OCI-M2 (cell line): ENCODE measurements around the gene ZNF311.
A peak's percentile ranks its signal among the peaks of the same experiment; 100 is the strongest.
"Not testable (repeated sequence)": the region's sequence is repeated elsewhere in the genome, so short reads cannot be mapped to it uniquely, and the experiment has no call there.

ENCODE experiments used
- DNase-seq: peaks from one replicate; lab custom pipeline; 2025; ENCODE audit not compliant: unreplicated experiment; lab: John Stamatoyannopoulos, UW

Gene ZNF311

DNA sequence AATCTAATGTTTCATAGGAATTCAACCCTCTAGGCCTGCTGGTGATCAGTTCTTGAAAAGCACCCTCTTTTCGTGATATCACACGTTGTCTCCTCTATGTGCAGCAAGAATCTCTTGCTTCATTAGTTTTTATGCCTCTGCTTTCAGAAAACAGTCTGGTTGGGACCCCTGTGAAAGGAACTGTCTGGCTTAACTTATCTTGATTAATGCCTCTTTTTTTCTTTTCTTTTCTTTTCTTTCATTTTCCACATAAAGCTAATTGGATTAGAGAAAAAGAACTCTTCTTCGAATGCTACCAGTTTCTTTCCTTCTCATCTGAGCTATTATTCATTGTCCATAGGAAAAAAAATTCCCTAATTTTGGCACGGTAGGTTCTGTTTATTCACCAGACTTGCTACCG, 21.3 kb downstream of the ZNF311 start:
- DNase-seq, result no peak

DNA sequence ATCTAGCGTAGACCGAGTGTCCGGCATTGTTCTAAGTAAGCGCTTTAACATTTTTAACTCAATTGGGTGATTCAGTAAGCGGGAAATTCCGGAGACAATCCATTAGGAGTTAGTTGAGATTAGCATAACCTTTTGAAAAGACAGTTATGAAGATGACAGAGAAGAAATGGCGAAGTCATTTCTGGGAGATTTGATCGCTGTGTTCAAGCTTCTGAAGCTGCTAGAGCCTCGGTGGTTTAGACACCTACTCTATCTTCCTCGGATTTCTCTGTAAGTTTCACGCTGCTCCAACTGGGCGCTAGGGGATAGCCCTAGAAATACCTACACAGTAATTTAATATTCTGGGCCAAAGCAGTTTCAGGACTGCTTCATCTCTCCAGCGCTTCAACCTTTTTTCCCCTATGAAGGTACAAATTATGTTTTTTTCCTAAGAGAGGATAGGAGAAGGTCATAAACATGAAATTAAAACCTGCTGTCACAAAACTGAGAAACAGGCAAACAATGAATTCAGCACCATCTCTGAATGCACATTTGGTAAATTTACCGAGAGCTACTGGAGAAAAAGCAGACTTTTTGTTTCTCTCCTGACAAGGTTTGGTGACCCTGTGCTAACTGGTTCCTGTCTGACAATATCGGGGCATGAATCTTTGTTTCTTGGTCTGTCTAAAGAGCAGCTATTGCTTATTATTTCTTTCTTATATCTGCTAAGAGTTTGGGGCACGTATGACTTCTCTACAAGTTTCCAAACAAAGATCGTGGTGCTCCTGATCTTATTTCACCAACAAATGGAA, 22.4 kb downstream of the ZNF311 start:
- DNase-seq, result peak; percentile 65

DNA sequence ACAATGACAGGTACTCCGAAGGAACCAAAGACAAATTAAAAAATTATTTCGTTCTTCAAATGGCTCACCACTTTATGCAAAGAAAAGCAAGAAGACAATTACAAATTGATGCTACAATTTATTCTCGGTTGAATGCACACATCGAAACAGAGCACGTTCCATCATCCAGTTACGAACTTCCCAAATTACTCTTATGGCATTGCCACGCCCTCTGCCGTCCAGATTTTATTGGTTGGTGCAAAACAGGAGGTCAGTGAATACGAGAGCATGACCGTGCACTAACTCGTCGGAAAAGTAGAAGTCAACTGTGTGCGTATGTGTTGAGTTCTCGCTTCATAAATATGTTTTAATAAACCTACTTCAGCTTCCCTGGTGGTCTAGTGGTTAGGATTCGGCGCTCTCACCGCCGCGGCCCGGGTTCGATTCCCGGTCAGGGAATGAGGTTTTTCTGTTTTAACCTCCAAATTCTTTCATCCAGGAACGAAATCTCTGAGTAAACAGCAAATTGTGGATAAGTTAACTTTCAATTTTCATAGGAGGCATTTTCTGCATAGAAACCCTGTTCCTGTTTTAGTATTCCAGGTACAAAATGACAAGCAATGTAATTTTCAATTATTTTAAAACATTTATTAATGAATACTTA, 23.2 kb downstream of the ZNF311 start:
- peak; percentile 96 for DNase-seq

DNA sequence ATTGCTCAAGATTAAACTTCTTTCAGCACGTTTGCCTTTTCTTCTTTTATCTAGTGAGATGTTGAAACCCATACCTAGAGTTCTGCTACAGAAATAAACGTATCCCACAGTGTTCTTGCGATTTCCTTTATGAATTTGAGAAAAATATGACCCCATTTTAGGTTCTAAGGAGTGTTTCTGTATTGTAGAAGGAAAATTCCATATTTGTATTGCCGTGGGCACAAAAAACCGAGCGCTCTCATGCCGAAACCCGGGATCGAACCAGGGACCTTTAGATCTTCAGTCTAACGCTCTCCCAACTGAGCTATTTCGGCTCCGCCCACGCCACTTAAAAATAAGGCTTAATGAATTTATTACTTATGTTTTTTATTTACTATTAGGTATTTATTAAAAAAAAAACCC, 23.7 kb downstream of the ZNF311 start:
- peak; percentile 92 for DNase-seq

DNA sequence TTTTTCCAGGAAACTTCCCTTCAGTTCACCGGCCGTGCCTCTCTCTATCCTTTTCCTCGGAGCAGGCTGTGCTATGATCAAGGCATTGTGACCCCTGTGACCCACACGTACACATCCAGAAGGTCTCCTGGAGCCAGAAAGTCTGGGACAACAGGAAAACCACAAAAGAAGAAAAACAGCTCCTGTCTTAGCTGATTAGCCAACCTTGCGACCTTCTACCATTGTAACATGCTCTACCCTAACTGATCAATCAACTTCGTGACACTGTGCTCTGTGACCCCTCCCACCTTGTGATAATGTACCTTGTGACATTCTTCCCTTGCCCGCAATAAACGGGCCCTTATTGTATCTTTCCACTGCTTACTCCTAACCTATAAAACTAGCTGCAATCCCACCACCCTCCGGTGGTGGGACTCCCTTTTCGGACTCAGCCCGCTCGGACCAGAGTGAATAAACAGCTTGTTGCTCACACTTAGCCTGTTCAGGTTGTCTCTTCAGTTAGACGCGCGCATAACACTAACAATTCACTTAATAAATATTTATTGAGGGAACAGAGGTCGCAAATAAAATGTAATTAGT, 24.2 kb downstream of the ZNF311 start:
- DNase-seq, result peak; percentile 94

DNA sequence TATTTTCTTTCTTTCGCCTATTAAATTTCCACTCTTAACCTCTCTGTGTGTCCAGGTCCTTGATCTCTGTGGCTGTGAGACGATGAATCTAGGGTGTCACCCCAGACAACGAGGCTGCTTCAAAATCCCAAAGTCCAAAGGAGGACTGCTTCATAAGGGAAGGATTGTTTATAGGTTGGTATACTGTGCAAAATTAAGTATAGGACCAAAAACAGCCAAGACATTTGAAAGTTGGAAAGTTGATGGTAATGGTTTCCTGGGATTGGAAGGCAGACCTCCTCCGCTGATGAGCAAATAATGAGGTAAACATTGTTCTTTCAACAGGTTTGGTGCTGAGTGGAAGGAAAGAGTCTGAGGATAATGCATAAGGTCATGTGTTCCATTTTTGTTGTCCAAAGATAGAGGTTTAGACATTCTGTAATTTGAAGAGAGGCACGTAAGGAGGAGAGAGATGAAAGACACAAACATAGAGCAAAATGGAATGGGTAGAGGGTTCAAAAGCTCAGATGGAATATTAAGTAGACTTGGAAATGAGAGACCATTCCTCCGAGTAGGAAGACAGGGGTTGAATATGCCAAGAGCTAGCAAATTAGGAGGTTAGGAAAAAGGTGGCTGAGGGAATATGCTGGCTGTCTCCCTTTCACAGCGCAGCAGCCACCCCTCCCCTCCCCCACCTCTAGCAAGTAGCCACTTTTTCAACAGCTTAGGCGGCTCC, 24.8 kb downstream of the ZNF311 start:
- DNase-seq, result no peak

DNA sequence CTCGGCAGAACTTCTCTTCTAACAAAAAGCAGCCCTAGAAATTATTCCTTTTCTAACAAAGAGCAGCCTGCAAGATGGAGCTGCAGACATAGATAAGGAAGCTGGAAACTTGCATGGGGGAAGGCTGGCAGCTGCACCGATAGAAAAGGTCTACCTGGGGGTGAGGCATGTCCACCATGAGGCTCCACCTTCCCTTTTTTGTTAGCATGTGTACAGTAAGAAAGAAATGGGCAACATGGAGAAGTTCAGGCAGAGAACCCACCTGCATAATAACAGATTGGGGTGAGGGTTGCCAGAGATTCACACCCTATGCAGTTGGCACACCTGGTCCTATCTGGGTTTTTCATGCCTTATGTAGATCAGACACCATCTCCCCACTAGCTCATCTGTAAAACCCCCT, 25.4 kb downstream of the ZNF311 start:
- DNase-seq, result no peak

DNA sequence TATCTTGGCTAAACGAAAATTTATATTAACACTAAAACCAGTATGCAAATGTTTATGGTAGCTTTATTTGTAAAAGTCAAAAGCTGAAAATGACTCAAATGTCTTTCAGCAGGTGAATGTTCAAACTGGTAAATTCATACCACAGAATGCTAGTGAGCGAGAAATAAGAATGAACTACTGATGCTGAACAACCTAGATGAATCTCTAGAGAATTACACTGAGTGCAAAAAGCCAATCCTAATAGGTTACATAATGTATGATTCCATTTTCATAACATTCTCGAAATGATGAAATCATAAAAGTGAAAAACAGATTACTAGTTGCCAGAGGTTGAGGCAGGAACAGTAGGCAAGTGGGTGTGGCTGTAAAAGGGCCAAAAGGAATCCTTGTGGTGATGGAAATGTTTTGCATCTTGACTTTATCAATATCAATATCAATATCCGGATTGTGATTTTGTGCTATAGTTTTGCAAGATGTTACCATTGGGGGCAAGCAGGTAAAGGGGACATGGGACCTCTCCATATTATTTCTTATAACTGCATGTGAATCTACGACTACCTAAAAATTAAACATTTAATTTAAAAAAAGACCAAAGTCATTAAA, 26.1 kb downstream of the ZNF311 start:
- no peak for DNase-seq

DNA sequence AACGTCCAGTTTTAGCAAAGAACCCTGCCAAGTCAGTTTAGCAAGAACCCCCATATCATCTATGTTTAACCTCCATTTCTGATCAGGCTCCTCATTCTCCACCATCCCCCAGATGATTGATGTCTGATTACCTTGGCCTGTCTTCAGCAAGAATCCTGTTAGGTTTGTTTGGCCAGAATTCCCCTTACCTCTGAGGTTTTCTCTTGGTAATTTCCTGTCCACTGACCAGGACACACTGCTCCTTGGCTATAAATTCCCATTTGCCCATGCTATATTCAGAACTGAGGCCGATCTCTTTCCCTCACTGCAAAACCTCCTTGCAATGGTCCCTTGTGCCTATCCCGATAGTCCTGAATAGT, 27.0 kb downstream of the ZNF311 start:
- no peak for DNase-seq

DNA sequence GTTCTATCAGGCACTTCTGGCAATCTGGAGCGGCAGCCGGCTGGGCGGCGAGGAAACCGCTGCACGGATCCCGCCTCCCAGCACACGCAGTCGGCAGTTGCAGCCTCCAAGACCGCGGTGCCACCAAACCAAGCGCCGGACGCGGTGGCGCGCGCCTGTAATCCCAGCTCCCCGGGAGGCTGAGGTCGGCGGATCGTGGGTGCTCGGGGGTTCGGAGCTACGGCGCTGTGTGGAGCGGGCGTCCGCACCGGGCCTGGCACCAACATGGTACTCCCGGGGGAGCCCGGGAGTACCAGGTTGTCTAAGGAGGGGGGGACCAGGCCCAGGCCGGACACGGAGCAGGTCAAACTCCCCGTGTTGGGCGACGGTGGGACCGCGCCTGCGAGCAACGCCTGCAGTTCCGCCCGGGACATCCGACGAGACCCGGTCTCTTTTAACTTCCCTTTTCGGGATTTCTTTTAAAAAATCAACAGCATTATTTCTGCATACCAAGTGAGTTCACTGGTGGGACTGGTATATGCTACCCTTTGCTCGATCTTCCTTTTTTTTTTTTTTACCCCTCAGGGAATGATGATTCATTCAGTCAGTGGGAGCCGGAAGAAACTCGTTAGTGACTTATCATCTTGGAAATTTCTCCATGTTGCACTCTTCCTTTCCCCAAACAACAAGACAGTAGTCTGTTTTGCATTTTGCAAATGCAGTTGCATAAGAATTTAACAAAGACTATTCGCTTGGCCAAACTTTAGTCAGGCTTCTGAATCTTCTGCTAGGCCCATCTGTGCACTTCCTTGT, 27.6 kb downstream of the ZNF311 start:
- peak; percentile 71 for DNase-seq

DNA sequence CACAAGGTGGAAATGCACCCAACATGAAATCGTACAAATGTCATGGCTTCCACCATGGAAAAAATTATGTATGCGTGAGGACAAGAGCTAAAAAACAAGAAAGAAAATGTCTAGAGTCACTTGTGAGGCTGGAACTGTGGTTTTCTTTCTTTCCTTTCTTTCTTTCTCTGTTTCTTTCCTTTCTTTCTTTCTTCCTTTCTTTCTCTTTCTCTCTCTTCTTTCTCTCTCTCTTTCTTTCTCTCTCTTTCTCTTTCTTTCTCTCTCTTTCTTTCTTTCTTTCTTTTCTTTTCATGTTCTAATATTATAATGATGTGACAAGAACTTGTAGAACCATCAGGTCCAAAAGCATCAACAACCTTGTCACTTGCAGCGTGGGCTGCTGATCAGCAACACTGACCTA, 28.4 kb downstream of the ZNF311 start:
- no peak for DNase-seq

DNA sequence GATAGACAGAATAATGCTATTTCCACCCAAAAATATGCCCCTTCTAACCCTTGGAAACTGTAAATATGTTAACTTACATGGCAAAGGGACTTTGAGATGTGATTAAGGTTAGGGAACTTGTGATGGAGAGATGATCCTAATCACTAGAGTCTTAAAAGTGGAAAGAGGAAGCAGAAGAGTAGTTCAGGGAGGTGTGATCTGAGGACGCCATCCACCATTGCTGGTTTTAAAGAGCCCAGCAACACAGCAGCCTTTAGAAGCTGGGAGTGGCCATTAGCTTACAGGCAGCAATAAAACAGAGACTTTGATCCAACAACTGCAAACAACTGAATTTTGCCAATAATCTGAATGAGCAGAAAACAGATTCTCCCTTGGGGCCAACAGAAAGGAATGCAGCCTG, 30.6 kb downstream of the ZNF311 start:
- DNase-seq, result no peak

DNA sequence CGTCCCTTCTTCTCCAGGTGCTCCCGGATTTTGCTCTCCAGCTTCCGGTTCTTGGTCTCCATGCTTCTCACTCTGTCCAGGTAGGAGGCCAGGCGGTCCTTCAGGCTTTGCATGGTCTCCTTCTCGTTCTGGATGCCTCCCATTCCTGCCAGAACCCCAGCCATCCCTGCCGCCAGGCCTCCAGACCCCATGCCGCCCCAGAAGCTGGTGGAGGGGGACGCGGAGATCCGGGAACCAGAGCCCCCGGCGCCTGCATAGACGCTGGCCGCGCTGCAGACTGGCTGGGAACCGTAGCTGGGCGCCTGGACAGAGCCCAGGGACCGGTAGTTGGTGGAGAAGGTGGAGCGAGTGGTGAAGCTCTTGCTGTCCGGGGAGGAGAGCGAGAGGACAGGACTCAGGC, 35.1 kb downstream of the ZNF311 start:
- DNase-seq, result not testable (repeated sequence)

DNA sequence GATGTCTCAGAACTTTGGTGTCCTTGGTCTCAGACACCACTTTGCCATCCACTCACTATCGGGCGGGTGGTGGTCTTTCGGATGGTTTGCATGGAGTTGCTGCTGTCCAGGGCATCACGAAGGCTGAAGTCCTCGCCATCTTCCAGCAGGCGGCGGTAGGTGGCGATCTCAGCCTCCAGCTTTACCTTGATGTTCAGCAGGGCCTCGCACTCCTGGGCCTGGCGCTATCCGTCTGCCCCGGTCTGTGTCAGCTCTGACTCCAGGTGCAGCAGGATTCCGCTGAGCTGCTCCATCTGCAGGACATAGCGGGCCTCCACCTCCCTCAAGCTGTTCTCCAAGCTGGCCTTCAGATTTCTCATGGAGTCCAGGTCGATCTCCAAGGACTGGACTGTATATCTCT, 36.0 kb downstream of the ZNF311 start:
- DNase-seq, result no peak

DNA sequence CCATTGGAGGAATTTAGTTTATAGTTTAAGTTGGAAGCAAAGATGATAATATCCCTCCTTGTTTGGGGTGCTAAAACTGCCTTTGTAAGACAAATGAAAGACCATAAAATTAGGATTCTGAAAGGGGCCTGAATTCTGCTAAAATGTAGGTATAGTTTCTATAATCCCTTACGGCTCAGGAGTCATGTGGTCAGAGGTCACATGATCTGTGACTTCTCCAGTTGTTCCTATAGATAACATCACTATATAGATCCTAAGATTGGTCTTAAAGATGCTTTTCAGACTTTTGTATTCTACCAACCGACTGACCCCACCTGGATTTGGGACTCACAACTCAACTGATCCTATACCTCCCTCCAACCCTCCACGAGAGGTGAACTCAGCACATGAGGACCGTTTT, 36.6 kb downstream of the ZNF311 start:
- DNase-seq, result no peak

DNA sequence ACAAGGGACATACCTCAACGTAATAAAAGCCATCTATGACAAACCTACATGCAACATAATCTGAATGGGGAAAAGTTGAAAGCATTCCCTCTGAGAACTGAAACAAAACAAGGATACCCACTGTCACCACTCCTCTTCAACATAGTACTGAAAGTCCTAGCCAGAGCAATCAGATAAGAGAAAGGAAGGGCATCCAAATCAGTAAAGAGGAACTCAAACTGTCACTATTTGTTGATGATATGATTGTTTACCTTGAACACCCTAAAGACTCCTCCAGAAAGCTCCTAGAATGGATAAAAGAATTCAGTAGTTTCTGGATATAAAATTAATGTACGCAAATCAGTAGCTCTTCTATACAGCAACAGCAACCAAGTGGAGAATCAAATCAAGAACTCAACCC, 39.4 kb downstream of the ZNF311 start:
- DNase-seq, result no peak

DNA sequence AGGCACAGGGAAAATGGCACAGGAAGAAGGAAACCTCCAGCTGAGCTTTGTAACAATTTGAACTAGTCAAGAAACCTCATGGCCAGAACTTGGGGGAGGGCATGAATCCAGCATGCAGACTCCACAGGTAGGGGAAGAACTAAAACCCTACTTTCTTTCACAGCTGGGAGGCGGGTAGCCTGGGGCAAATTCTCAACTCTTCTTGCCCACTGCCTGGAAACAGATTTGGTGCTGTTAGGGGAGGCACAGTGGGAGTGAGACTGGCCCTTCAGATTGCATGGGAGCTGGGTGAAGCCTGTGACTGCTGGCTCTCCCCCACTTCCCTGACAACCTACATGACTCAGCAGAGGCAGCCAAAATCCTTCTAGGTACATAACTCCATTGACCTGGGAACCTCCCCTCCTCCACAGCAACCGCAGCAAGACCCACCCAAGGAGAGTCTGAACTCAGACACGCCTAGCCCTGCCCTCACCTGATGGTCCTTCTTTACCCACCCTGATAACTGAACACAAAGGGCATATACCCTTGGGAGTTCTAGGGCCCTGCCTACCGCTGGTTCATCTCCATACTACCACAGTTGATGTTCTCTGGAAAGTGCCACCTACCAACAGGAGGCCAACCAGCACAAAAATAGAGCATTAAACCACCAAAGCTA, 44.1 kb downstream of the ZNF311 start:
- no peak for DNase-seq

DNA sequence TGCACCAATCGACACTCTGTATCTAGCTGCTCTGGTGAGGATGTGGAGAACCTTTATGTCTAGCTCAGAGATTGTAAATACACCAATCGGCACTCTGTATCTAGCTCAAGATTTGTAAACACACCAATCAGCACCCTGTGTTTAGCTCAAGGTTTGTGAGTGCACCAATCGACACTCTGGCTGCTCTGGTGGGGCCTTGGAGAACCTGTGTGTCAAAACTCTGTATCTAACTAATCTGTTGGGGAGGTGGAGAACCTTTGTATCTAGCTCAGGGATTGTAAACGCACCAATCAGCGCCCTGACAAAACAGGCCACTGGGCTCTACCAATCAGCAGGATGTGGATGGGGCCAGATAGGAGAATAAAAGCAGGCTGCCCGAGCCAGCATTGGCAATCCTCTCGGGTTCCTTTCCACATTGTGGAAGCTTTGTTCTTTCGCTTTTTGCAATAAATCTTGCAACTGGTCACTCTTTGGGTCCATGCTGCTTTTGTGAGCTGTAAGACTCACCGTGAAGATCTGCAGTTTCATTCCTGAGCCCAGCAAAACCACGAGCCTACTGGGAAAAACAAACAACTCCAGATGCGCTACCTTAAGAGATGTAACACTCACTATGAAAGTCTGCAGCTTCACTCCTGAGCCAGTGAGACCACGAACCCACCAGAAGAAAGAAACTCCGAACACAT, 46.4 kb downstream of the ZNF311 start:
- DNase-seq, result not testable (repeated sequence)

DNA sequence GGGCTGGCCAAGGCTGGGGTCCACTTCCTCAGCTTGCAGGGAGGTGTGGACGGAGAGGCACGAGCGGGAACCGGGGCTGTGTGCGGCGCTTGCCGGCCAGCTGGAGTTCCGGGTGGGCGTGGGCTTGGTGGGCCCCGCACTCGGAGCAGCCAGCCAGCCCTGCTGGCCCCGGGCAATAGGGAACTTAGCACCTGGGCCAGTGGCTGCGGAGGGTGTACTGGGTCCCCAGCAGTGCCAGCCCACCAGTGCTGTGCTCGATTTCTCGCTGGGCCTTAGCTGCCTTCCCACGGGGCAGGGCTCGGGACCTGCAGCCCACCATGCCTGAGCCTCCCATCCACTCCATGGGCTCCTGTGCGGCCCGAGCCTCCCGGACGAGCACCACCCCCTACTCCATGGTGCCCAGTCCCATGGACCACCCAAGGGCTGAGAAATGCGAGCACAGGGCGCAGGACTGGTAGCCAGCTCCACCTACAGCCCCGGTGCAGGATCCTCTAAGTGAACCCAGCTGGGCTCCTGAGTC, 47.3 kb downstream of the ZNF311 start:
- not testable (repeated sequence) for DNase-seq
